Esophagus muscularis mucosa (tissue), 4 donors: ENCODE data around the gene TPRKB.

ENCODE experiments used
- CTCF ChIP-seq, 3 experiments: fragments of 200-600 bp in 2 of 3; fragments of 450-650 bp in 1 of 3; sonication (generic) in 2 of 3; IDR thresholded peaks; one replicate each; pipeline ENCODE4 v1.5.1; 2017 to 2019; ENCODE audit warnings: antibody characterized with exemption in 3 of 3, mild to moderate bottlenecking in 2 of 3, moderate library complexity in 1 of 3
- EP300 ChIP-seq: sonication (generic); formaldehyde crosslinking; IDR thresholded peaks from one replicate; pipeline ENCODE4 v1.6.1; 2017; ENCODE audit warnings: antibody characterized with exemption
- POLR2A ChIP-seq: fragments of 450-650 bp; IDR thresholded peaks from one replicate; pipeline ENCODE4 v1.6.1; 2017; ENCODE audit warnings: antibody characterized with exemption, moderate library complexity, mild to moderate bottlenecking, low read depth
- POLR2AphosphoS5 ChIP-seq, 2 donors: sonication (generic); formaldehyde crosslinking; IDR thresholded peaks; one replicate each; pipeline ENCODE4 v1.6.1; 2017; ENCODE audit warnings: antibody characterized with exemption in 2 of 2

- TF ChIP-seq POLR2A (no peak), CTCF (IDR thresholded peaks at IDR 0.05) (no peak), POLR2AphosphoS5 (IDR thresholded peaks at IDR 0.05) (no peak), EP300 (no peak)
Measured at GRCh38 chr2:73770725-73771124, 33.6 kb upstream of the TPRKB start.
